Activated gamma-delta T cell treated with anti-CD3 and anti-CD28 coated beads, Interleukin-2, amount 50 U/mL, for 16 hours (primary cell): ENCODE measurements around the gene TASOR2.

Source experiments
- DNase-seq: peaks from one replicate; pipeline ENCODE4 v3.0.0-alpha.2; 2020; ENCODE audit warnings: low read depth

The TASOR2 gene, protein sequence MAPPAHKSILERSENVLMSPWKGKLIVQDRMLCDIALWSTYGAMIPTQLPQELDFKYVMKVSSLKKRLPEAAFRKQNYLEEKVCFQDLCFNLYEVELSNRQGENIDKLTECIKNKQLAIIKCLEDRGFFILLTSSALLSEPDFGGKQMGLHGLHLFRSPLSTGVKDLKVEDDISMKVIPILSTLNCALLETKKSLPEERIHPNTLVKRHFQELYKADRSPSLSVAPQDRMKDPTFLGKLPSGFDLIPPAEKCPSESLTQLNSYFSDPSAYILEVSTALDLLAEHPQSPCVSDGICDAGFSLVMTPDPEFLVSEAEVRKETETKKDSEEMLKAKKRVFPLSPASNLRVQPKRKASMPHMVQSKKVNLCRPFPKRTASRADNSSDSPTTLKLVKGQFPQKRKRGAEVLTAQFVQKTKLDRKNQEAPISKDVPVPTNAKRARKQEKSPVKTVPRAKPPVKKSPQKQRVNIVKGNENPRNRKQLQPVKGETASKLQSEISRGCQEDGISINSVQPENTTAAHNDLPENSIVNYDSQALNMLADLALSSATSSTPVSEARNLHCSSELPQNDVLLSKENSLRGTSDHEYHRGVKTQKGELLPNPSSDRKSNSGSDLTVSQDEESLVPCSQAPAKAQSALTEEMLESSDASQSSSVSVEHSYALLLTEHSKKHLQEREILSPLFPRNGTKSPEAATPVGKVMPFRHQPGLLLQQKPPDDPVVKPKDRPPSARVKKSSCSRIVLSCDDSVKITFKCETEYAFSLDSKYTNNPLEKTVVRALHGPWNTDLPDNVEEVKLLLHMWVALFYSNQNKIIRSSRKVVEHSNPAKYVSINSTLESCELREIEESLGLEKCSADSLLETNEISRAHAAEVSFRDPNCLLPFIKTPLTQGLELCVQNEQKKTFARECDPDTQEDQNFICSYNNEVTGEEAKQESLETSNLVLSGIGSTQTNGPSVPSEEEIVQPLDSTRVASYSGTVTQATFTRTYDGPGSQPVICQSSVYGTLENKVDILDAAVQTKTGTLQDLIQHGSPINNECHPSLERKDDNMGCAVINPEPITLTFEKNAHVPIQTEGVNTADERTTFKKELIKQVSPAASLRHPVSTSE (N-terminal part only)

DNA sequence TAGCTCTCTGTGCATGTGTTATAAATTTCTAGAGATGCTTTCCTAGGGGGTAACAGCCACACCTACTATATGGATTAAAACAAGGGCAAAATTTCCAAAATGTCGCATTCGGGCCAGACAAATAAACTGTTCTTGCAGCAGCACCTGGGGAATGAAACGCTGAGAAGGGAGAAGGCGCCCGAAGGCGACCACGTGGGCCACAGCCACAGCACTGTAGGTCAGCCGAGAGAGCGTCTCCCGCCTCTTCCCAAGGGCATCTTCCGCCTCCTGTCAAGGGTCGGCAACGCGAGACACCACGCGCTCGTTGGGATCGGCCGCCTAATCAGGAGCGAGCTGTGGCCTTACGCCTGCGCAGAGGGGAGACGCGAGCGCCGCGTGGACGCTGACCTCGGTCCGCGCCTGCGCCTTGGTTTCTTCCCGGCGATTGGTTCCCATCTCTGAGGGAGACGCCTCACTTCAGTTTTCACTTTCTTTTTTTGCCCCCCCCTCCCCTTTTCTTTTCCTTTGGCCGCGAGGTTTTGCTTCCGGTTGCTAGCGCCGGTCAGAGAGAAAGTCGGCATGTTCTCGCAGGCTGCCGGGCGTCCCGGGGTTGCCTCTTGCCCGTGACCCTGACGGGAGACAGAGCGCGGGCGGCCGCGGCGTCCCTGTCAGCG, at the start of gene TASOR2:
TASOR2 (plus strand) TSS at position 521 of the 653 bp plus-strand sequence. CDS start 35,805 bp downstream, outside the sequence.
- DNase-seq = peak; percentile 95

GRCh38 chr10:5634918-5635317, 49.7 kb upstream of the TASOR2 start:
- DNase-seq = no peak

- DNase-seq = no peak
Observed at GRCh38 chr10:5638494-5638893, 46.1 kb upstream of the TASOR2 start.

GRCh38 chr10:5639066-5639465, 45.6 kb upstream of the TASOR2 start:
- no peak for DNase-seq

DNA sequence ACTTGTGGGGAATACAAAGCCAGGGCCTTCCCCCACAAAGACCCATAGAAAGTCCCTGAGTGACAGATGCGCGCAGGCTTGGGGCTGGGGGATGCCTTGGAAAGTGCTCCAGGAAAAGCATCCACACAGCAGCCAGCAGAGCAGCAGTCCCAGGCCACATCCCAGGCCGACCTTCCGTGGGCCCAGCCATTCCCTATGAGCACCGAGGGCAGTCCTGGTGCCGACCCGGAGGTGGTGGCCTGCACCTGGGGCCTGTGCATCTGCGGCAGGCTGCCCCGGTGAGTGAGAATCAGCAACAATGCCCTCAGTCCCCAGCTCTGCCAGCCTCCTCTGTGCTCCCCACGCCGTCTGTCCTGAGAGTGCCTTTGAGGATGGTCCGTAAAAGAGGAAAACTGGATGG, 44.6 kb upstream of the TASOR2 start:
- no peak for DNase-seq

DNA sequence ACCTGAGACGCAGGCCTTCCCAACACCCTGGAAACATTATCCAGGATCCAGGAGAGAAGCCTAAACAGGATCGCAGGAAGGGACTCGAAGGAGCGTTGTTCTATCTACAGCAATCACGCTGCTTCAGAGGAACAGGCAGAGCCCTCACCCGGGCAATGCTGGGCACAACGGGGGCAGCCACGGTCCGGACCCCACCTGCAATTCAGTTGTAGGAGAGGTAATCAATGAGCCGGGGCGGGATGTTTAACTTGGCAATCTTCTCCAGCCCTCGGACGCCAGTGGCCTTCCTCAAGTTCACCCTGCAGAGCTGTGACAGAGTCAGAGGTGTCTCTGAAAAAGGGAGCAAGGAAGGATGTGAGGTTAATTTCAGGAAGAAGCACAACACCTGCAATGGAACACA, 44.1 kb upstream of the TASOR2 start:
- no peak for DNase-seq

GRCh38 chr10:5641501-5641900, 43.1 kb upstream of the TASOR2 start:
- no peak for DNase-seq

DNA sequence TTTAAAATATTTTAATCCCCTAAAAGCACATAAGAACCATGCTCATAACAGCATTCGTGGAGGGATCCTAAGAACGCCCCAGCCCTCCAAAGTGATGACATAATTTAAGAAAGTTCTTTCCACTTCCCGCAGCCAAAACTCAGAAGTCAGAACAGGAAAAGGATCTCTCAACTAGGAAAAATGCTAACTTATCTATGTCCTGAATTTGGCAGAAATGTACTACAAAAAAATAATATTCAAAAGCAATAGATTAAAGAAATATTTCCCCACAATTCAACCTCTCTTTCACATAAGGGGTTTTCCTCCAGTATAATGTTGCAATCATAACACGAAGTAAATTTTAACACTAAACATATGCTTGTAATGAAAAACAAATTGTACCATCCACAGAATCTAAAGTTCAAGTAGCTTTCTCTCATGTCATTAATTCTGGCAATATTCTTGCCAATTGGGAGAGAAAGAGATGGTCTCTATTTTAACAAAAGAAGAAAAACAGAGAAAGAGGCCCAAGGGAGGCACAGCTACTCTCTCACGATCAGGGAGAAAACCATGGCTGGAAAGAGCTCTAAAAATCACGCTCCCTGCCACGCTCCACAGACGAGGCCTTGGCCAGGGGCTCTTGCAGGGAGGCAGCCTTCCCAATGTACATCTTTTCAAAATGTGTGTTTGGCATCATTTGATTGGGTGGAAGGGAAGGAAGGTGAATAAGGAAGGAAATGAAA, 41.1 kb upstream of the TASOR2 start:
- DNase-seq = no peak

- DNase-seq = no peak
Observed at GRCh38 chr10:5644930-5645329, 39.7 kb upstream of the TASOR2 start.

DNA sequence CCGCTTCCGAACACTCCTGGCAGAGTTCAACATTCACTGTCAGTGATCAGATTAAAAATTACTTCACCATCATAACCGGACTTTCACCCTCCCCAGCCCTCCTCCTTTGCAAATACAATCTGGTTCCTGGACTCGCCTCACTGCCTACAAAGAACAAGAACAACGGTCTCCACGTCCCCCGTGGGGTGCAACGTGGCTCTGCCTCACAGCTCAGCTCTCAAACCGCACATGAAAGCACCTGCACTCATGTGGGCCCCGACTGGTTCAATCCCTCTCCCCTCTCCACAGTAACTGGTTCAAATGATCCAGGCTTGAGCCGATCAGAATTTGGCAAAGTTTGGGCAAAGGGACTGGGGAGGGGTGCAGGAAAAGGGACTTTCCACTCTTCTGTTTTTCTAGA, 39.3 kb upstream of the TASOR2 start:
- no peak for DNase-seq

DNA sequence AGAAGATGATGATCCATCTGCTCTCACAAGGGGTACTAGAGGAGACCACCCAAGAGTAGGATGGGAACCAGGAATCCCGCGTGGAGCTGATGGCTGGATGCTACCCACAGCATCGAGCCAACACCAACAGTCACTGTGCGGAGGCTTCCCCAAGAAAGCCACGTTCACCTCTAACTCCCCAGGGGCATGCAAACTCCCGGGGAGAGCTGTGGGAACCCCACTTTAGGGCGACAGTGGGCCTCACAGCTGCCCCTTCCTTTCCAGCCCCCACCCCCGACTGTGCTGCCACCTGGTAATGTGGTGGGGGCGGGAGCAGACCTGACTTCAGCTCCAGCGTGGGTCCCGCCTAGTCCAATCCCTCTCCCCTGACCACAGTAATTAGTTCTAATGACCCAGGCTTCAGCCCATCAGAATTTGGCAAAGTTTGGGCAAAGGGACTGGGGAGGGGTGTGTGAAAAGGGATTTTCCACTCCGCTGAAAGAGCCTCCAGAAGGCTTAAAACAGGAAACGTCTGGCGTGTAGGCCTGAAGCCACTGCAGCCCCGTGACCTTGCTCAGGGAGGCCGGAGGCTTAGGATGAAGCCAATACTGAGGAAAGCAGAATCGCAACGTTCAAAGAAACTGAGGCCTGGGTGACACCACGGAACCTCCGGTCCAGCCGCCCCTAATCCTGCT, 38.6 kb upstream of the TASOR2 start:
- DNase-seq = no peak

- no peak for DNase-seq
Observed at GRCh38 chr10:5647507-5648240, 37.0 kb upstream of the TASOR2 start.

- no peak for DNase-seq
Observed at GRCh38 chr10:5648494-5649457, 35.9 kb upstream of the TASOR2 start.

DNA sequence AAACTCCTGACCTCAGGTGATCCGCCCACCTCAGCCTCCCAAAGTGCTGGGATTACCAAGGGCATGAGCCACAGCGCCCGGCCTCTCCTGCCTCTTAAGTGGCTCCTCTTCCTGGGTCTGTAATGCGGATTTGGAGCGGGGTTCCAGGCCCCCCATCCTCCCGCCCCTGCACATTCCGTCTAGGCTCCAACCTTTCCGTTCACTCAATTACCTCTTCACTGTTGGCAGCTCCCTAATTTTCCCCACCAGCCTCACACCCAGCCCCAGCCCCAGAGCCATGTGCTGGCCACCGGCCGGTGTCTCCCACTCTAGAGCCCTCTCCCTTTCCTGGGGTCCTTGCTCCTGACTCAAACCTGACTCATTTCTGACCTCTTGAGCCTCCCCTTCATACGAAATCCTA, 34.9 kb upstream of the TASOR2 start:
- no peak for DNase-seq

GRCh38 chr10:5650664-5651387, 33.8 kb upstream of the TASOR2 start:
- no peak for DNase-seq

DNA sequence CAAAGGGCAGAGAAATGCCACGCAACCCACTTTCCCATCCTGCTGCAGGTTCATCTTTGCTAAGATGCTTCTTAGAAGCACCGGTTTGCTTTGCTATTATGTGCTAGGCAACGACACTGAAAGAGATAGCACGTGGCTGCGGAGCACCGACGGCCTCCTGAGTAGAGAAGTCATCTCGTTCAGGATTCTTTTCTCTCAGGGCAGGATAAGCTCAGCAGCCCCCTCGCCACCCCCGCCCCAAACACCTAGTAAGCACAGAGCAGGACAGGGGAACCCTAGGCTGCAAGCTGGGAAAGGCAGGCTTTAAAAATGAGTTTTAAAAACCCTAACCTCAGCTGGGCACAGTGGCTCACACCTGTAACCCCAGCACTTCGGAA, 33.3 kb upstream of the TASOR2 start:
- no peak for DNase-seq

DNA sequence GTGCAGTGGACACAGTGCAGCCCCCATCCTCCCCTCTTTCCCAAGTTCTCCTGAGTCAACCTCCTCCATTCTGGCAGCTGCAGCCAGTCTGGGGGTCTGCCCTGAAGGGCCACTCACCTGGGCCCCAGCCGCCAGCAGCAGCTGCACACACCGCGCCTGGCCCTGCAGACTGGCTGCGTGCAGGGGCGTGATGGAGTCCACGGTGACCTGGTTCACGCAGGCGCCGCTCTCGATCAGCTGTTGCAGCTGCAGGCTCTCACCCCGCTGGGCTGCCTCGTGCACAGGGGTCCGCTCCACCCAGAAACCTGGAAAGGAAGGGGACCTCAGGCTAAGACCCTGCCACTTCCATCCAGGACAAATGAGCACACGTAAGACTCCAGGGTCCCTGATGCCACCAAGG, 31.9 kb upstream of the TASOR2 start:
- no peak for DNase-seq

- no peak for DNase-seq
Observed at GRCh38 chr10:5654218-5654755, 30.4 kb upstream of the TASOR2 start.
